Measurements from ENCODE around the gene AGAP2.
"Not testable (repeated sequence)": the region's sequence is repeated elsewhere in the genome, so short reads cannot be mapped to it uniquely, and the experiment has no call there.

The AGAP2 gene

DNA sequence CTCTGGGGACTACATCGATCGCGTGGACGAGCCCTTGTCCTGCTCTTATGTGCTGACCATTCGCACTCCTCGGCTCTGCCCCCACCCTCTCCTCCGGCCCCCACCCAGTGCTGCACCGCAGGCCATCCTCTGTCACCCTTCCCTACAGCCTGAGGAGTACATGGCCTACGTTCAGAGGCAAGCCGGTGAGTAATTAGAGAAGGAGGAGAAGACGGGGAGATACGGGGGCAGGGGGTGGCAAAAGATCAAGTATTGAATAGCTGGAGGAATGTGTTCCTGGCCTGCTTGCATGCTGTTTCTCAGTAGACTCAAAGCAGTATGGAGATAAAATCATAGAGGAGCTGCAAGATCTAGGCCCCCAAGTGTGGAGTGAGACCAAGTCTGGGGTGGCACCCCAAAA lies 22.8 kb downstream of the AGAP2 start:
- H3K27me3 Mint-ChIP-seq, result no peaks in the 10 kb centered on the region
- no peak overlapping the region for H3K27ac Mint-ChIP-seq
- peaks cover 55% of the 10 kb centered on the region for H3K36me3 Mint-ChIP-seq (ENCODE audit: insufficient read depth)
- DNase-seq (no peak), ATAC-seq (replicated peaks) (no peak)
- H3K4me3 Mint-ChIP-seq, result no peak overlapping the region
- peaks cover 0 to under 1% of the 10 kb centered on the region in 2 donors for H3K4me1 Mint-ChIP-seq (ENCODE audit: low read depth in 2 of 2)
- no peaks in the 10 kb centered on the region for H3K9me3 Mint-ChIP-seq

DNA sequence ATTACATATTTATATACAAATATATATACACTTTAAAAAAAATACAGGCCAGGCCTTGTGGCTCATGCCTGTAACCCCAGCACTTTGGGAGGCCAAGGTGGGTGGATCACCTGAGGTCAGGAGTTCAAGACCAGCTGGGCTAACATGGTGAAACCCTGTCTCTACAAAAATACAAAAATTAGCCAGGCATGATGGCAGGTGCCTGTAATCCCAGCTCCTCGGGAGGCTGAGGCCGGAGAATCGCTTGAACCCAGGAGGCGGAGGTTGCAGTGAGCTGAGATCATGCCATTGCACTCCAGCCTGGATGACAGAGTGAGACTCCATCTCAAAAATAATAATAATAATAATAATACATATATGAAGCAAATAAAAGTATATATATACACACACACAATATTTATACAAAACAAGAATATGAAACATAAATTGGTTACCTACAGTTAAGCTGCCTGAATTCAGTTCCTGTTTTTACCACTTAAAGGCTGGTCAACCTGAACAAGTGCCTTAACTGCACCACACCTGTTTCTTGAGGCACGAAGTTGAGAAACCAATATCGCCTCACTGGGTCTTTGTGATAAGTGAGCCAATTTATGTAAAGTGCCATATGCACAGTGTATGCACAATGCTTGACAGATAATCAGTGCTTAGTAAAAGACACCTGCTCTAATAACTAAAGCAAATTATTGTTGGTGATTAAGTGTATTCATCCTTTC lies 23.4 kb downstream of the AGAP2 start:
- not testable (repeated sequence) for H3K4me3 Mint-ChIP-seq; H3K9me3 Mint-ChIP-seq; ATAC-seq (replicated peaks); H3K4me1 Mint-ChIP-seq (ENCODE audit: low read depth in 2 of 2); H3K27ac Mint-ChIP-seq; H3K27me3 Mint-ChIP-seq; DNase-seq
- H3K36me3 Mint-ChIP-seq (ENCODE audit: insufficient read depth), result peaks cover 56% of the 10 kb centered on the region

DNA sequence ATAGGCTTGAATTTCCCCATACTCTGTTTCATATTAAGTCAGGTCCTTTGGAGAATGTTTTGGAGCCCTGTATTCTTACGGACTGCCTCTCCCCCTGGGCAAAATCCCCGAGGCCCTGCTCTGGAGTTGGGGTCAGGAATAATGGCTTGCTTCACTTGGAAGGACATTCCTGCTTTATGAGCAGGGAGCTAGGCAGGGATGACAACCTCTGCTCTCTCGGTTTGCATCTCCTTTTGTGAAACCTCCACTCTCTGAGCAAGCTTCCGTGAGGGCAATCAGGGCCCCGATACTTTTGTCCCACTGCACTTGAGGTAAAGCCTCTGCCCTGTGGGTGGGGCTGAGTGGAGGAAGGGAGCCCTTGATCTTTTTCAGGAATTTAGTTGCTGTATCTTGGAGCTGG lies 25.3 kb downstream of the AGAP2 start:
- Mint-ChIP-seq H3K4me1 (ENCODE audit: low read depth in 2 of 2) (no peaks in the 10 kb centered on the region), H3K36me3 (ENCODE audit: insufficient read depth) (peaks cover 51% of the 10 kb centered on the region)
- DNase-seq, result no peak

DNA sequence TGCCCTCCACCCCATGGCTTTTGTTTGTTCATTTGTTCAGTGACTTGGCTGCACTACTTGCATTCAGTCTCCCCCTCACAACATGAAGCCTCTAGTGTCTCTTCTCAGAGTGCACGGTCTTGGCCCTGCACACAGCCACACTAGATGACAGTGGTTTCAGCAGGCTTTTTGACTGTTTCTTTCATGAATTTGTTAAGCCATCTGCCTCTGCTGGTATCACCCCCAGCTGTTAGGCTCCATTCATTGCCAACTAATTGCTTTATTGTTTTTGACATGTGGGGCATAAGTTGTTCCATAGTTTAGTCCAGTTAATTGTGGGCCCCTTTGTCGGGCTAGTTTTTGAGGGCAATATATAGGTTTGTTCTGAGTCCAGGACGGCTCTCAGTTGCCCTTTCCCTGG lies 25.8 kb downstream of the AGAP2 start:
- no peak for DNase-seq
- H3K4me3 Mint-ChIP-seq, result no peak overlapping the region
- H3K27ac Mint-ChIP-seq, result no peak overlapping the region
- H3K36me3 Mint-ChIP-seq (ENCODE audit: insufficient read depth), result peaks cover 47% of the 10 kb centered on the region
- H3K9me3 Mint-ChIP-seq, result no peaks in the 10 kb centered on the region
- H3K4me1 Mint-ChIP-seq (ENCODE audit: low read depth in 2 of 2), result no peaks in the 10 kb centered on the region
- no peak for ATAC-seq (replicated peaks)
- no peaks in the 10 kb centered on the region for H3K27me3 Mint-ChIP-seq

More for the DNA sequence above, 25.3 kb downstream of the AGAP2 start:
- Mint-ChIP-seq H3K9me3 (no peaks in the 10 kb centered on the region), H3K4me3 (no peak overlapping the region), H3K27me3 (no peaks in the 10 kb centered on the region), H3K27ac (no peak overlapping the region)
- ATAC-seq (replicated peaks), result no peak

DNA sequence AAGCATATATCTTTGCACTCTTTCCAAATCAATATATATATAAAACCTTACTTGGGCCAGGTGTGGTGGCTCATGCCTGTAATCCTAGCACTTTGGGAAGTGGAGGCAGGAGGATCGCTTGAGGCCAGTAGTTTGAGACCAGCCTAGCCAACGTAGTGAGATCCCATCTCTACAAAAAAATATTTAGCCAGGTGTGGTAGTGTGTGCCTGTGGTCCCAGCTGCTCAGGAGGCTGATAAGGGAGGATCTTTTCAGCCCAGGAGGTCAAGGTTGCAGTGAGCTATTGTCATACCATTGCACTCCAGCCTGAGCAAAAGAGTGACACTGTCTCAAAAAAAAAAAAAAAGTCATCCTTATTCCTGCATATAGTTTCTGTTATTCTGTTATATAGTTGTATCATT lies 30.2 kb downstream of the AGAP2 start:
- Mint-ChIP-seq H3K4me3 (no peak overlapping the region), H3K36me3 (ENCODE audit: insufficient read depth) (peaks cover 54% of the 10 kb centered on the region), H3K27me3 (no peaks in the 10 kb centered on the region), H3K4me1 (ENCODE audit: low read depth in 2 of 2) (peaks cover 0 to 5% of the 10 kb centered on the region in 2 donors), H3K27ac (no peak overlapping the region), H3K9me3 (no peaks in the 10 kb centered on the region)
- no peak for ATAC-seq (replicated peaks)
- no peak for DNase-seq

DNA sequence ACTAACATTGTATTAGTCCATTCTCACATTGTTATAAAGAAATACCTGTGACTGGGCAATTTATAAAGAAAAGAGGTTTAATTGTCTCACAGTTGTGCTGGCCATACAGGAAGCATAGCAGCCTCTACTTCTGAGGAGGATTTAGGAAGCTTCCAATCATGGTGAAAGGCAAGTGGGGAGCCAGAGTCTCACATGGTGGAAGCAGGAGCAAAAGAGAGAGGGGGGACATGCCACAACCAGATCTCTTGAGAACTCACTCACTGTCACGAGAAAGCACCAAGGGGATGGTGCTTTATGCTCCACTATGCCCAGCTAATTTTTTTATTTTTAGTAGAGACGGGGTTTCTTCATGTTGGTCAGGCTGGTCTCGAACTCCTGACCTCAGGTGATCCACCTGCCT lies 31.3 kb downstream of the AGAP2 start:
- peaks cover 0 to 5% of the 10 kb centered on the region in 2 donors for H3K4me1 Mint-ChIP-seq (ENCODE audit: low read depth in 2 of 2)
- DNase-seq (no peak), ATAC-seq (replicated peaks) (no peak)
- H3K4me3 Mint-ChIP-seq, result no peak overlapping the region
- peaks cover 62% of the 10 kb centered on the region for H3K36me3 Mint-ChIP-seq (ENCODE audit: insufficient read depth)
- peak overlapping the region in 1 of 2 donors; percentile 60 for H3K27ac Mint-ChIP-seq
- H3K9me3 Mint-ChIP-seq, result no peaks in the 10 kb centered on the region
- no peaks in the 10 kb centered on the region for H3K27me3 Mint-ChIP-seq

DNA sequence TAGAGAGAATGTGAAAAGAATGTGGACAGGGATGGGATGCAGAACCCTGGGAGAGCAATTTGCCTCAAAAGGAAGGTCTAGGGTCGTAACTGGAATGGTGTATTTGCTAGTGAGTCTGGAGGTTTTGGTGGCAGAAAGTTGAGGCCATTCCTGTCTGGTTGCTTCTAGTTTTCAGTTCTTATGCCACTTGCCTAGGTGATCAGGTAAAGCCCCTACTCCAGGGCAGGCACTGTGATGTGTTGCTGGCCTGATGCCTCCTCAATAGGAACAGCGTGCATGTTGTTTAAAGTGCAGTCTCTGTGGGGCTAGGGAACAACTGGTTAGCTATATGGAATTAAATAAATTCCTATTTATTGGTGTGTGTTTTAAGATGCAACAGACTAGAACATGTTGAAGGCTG lies 38.2 kb downstream of the AGAP2 start:
- Mint-ChIP-seq H3K36me3 (ENCODE audit: insufficient read depth) (peaks cover 49% of the 10 kb centered on the region), H3K9me3 (no peaks in the 10 kb centered on the region), H3K27ac (peak overlapping the region; percentile 11 to 16), H3K4me3 (no peak overlapping the region), H3K4me1 (ENCODE audit: low read depth in 2 of 2) (peaks cover 9 to 13% of the 10 kb centered on the region in 2 donors), H3K27me3 (no peaks in the 10 kb centered on the region)
- no peak for ATAC-seq (replicated peaks)
- no peak for DNase-seq

DNA sequence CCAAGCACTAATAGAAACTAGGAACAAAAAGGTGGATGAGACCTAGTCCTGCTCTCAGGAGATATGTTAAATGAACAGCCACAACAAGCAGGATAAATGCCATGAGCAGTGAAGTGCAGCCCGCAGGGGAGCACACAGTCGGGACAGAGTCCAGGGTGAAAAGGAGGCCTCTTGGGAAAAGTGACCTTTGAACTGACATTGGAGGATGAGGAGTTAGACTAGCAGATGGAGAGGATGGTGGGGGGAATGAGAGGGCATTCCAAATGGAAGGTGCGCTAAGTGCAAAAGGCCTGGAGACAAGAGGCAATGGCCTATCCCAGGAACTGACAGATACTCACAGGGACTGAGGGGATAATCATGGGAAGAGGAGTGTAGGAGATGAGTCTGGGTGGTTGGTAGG lies 40.1 kb downstream of the AGAP2 start:
- DNase-seq (no peak), ATAC-seq (replicated peaks) (no peak)
- Mint-ChIP-seq H3K36me3 (ENCODE audit: insufficient read depth) (peaks cover 38% of the 10 kb centered on the region), H3K4me3 (no peak overlapping the region), H3K27ac (no peak overlapping the region), H3K4me1 (ENCODE audit: low read depth in 2 of 2) (peaks cover 10 to 13% of the 10 kb centered on the region in 2 donors), H3K27me3 (no peaks in the 10 kb centered on the region), H3K9me3 (no peaks in the 10 kb centered on the region)

DNA sequence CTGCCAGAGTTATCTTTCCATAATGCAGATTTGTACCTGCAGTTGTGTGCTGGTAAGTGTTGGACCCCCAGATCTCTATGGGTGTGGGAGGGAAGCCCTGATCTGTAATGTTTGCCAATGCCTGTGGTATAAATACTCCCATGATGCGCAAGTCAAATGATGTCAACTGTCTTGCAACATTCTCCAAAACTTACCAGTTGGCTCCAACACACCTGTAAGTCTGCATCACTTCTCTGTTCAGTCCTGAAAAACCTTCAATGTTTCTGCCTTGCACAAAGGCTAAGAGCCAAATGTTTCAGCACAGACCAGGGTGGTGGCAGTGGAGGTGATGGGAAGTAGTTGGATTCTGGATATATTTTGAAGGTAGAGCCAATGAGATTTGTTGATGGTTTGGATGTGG lies 41.5 kb downstream of the AGAP2 start:
- Mint-ChIP-seq H3K27me3 (peaks cover 1 to 3% of the 10 kb centered on the region in 2 donors), H3K9me3 (no peaks in the 10 kb centered on the region), H3K27ac (no peak overlapping the region), H3K4me1 (ENCODE audit: low read depth in 2 of 2) (peaks cover 10 to 13% of the 10 kb centered on the region in 2 donors), H3K36me3 (ENCODE audit: insufficient read depth) (peaks cover 27% of the 10 kb centered on the region), H3K4me3 (no peak overlapping the region)
- DNase-seq (no peak), ATAC-seq (replicated peaks) (no peak)

DNA sequence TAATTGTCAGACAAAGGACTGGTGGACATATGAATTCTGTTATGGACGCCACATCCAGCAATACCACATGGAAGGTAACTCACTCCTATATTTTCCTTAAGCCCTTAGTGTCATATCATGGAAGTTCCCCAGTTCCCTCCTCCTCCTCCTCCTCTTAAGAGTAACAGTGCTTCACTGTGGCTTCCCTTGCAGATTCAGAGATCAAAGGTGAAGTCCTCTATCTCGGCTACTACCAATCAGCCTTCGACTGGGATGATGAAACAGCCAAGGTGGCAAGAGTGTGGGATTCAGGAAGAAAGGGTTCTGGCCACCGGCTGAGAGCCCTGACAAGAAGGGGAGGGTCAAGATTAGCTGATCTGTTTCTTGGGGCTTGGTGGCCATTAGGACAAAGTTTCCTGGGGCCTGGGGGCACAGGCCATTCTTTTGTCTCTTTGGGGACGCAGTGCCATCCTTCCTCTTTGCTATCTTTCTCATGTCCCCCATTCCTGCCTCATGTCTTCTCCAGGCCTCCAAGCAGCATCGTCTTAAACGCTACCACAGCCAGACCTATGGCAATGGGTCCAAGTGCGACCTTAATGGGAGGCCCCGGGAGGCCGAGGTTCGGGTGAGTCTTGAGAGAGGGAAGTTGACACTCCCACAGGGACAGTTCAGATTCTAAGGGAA lies 42.6 kb downstream of the AGAP2 start:
- no peak for DNase-seq
- H3K4me3 Mint-ChIP-seq, result no peak overlapping the region
- no peak overlapping the region for H3K27ac Mint-ChIP-seq
- peaks cover 6 to 9% of the 10 kb centered on the region in 2 donors for H3K27me3 Mint-ChIP-seq
- no peaks in the 10 kb centered on the region for H3K9me3 Mint-ChIP-seq
- peaks cover 10 to 13% of the 10 kb centered on the region in 2 donors for H3K4me1 Mint-ChIP-seq (ENCODE audit: low read depth in 2 of 2)
- H3K36me3 Mint-ChIP-seq (ENCODE audit: insufficient read depth), result peaks cover 27% of the 10 kb centered on the region
- ATAC-seq (replicated peaks), result no peak

DNA sequence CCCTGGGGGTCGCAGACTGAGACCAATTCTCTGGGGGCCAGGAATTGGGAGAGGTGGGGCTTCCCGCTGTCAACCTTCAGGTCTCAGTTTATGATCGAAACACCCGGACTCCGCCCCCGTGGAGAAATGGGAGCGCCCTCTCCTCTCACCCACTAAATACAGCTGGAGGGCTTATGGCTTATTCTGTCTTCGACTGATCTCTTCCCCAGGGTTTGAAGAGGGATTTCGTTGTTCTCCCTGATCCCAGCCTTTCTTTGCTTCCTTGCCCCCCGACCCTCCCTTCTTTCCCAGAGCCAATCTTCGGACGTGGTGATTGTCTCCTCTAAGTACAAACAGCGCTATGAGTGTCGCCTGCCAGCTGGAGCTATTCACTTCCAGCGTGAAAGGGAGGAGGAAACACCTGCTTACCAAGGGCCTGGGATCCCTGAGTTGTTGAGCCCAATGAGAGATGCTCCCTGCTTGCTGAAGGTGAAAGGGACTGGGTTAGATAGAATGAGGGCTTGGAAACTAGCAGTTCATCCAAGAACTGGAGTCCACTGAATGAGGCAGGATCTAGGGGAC lies 44.0 kb downstream of the AGAP2 start:
- no peak for ATAC-seq (replicated peaks)
- H3K27me3 Mint-ChIP-seq, result peaks cover 9 to 16% of the 10 kb centered on the region in 2 donors
- peaks cover 6 to 13% of the 10 kb centered on the region in 2 donors for H3K4me1 Mint-ChIP-seq (ENCODE audit: low read depth in 2 of 2)
- no peaks in the 10 kb centered on the region for H3K9me3 Mint-ChIP-seq
- DNase-seq, result no peak
- H3K4me3 Mint-ChIP-seq, result no peak overlapping the region
- no peak overlapping the region for H3K27ac Mint-ChIP-seq
- peaks cover 22% of the 10 kb centered on the region for H3K36me3 Mint-ChIP-seq (ENCODE audit: insufficient read depth)

DNA sequence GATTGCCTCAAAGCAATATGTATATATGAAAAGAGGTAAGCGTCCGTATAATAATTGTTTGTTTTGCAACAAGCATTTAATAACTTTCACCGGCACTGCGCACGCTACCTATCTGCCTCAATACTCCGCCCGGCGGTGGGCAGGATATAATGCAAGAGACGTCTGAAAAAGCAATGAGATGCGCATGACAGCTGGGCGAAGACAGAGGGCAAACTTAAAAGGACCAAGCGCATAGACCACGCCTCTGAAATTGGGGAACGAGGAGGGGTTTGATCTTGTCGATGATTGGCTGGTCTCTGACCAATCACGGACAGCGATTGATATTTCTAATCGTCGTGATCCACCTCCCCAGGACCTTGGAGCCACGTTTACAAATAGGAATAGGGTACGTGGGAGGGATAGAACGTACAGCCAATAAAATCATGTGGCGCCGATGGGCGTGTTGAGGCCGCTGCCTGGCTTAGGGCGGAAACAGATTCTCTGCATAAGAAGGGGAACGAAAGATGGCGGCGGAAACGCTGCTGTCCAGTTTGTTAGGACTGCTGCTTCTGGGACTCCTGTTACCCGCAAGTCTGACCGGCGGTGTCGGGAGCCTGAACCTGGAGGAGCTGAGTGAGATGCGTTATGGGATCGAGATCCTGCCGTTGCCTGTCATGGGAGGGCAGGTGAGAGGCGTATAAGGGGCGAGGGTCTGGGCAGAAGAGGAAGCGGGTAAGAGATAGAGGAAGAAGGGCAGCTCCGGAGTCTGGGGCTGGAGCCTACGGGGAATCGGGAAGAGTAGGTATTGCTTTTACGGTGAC lies 44.7 kb downstream of the AGAP2 start, which contains the start of gene OS9:
OS9 (plus strand) TSS at position 474 of the 800 bp plus-strand sequence; CDS start at position 504, 30 bp downstream.
- DNase-seq, result peak; percentile 92 to 95 (median 92)
- H3K27me3 Mint-ChIP-seq, result peaks cover 13 to 22% of the 10 kb centered on the region in 2 donors
- H3K4me3 Mint-ChIP-seq, result no peak within 1 kb of the TSS
- peaks cover 19% of the 10 kb centered on the region for H3K36me3 Mint-ChIP-seq (ENCODE audit: insufficient read depth)
- no peak within 1 kb of the TSS for H3K27ac Mint-ChIP-seq
- peaks cover 6 to 7% of the 10 kb centered on the region in 2 donors for H3K4me1 Mint-ChIP-seq (ENCODE audit: low read depth in 2 of 2)
- ATAC-seq (replicated peaks), result peak; percentile 93
- H3K9me3 Mint-ChIP-seq, result no peaks in the 10 kb centered on the region

DNA sequence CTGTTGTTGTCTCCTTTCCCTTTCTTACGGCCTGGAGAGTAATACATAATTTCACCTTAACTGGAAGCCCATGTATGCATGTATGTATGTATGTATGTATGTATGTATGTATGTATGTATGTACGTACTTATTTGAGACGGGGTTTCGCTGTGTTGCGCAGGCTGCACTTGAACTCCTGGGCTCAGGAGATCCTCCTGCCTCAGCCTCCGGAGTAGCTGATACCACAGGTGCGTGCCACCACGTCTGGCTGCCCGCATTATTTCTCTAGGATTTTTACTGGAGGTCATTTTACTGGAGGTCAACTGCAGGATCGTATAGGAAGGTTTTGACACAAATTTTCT lies 45.3 kb downstream of the AGAP2 start:
- no peak overlapping the region for H3K27ac Mint-ChIP-seq
- no peak for ATAC-seq (replicated peaks)
- DNase-seq, result peak in 1 of 3 experiments; percentile 5
- H3K27me3 Mint-ChIP-seq, result peaks cover 18 to 27% of the 10 kb centered on the region in 2 donors
- peaks cover 18% of the 10 kb centered on the region for H3K36me3 Mint-ChIP-seq (ENCODE audit: insufficient read depth)
- H3K4me1 Mint-ChIP-seq (ENCODE audit: low read depth in 2 of 2), result peaks cover 1 to 3% of the 10 kb centered on the region in 2 donors
- no peak overlapping the region for H3K4me3 Mint-ChIP-seq
- no peaks in the 10 kb centered on the region for H3K9me3 Mint-ChIP-seq

Measured in effector memory CD8-positive, alpha-beta T cell (primary cell).